ENCODE measurements around the gene RGS11.

- no peak for TF ChIP-seq POLR2A (IDR thresholded peaks at IDR 0.05)
- TF ChIP-seq, protein P1, sequence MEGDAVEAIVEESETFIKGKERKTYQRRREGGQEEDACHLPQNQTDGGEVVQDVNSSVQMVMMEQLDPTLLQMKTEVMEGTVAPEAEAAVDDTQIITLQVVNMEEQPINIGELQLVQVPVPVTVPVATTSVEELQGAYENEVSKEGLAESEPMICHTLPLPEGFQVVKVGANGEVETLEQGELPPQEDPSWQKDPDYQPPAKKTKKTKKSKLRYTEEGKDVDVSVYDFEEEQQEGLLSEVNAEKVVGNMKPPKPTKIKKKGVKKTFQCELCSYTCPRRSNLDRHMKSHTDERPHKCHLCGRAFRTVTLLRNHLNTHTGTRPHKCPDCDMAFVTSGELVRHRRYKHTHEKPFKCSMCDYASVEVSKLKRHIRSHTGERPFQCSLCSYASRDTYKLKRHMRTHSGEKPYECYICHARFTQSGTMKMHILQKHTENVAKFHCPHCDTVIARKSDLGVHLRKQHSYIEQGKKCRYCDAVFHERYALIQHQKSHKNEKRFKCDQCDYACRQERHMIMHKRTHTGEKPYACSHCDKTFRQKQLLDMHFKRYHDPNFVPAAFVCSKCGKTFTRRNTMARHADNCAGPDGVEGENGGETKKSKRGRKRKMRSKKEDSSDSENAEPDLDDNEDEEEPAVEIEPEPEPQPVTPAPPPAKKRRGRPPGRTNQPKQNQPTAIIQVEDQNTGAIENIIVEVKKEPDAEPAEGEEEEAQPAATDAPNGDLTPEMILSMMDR (IDR thresholded peaks at IDR 0.05) = no peak
These were observed 15.9 kb downstream of the RGS11 start for GRCh38 chr16:259814-260253.

Measured in breast epithelium (tissue), 3 donors.